Uterus (tissue), 4 donors: ENCODE data around the gene CGRRF1. TPM values are rescaled to one million over a fixed set of nuclear protein-coding genes. Genes with fewer than 3 reads are reported as not detected.

Experiments used
- DNase-seq, 2 donors: peaks; one replicate each; pipeline ENCODE4 v3.0.0-alpha.2; 2019 to 2020
- H3K27ac ChIP-seq, 2 donors: fragments of 200-600 bp; sonication (generic); 1 replicate in 1 of 2; 2 replicates in 1 of 2; pipeline ENCODE4 v1.5.1; 2016 to 2018
- H3K27me3 ChIP-seq, 2 donors: fragments of 200-600 bp; sonication (generic); one replicate each; pipeline ENCODE4 v1.5.1; 2018 to 2019; ENCODE audit warnings: control low read depth in 1 of 2
- H3K36me3 ChIP-seq, 2 donors: fragments of 200-600 bp; sonication (generic); one replicate each; pipeline ENCODE4 v1.5.1; 2019; ENCODE audit warnings: control low read depth in 1 of 2
- H3K4me1 ChIP-seq, 2 donors: fragments of 200-600 bp; sonication (generic); one replicate each; pipeline ENCODE4 v1.5.1; 2018 to 2019; ENCODE audit warnings: control low read depth in 1 of 2
- H3K4me3 ChIP-seq, 2 donors: fragments of 200-600 bp; sonication (generic); 1 replicate in 1 of 2; 2 replicates in 1 of 2; pipeline ENCODE4 v1.5.1; 2018 to 2019; ENCODE audit warnings: mild to moderate bottlenecking in 1 of 2
- H3K9me3 ChIP-seq, 2 donors: fragments of 200-600 bp; sonication (generic); one replicate each; pipeline ENCODE4 v1.5.1; 2019; ENCODE audit warnings: control low read depth in 1 of 2
- CTCF ChIP-seq, 4 experiments: fragments of 200-600 bp in 2 of 4; fragments of 450-650 bp in 2 of 4; sonication (generic) in 2 of 4; IDR thresholded peaks; one replicate each; pipeline ENCODE4 v1.5.1; 2016 to 2019; ENCODE audit warnings: antibody characterized with exemption in 4 of 4, mild to moderate bottlenecking in 2 of 4, moderate library complexity in 1 of 4
- POLR2A ChIP-seq, 2 donors: fragments of 450-650 bp; IDR thresholded peaks; one replicate each; pipeline ENCODE4 v1.6.1; 2016; ENCODE audit warnings: antibody characterized with exemption in 2 of 2, mild to moderate bottlenecking in 1 of 2, moderate library complexity in 1 of 2
- intact Hi-C: fragments of 100-400 bp; cut with DNase I; formaldehyde crosslinking; loops from one replicate; pipeline ENCODE4 v1.15.1; 2023; ENCODE audit warnings: low total_unique reads
- total RNA-seq, 4 donors: library from RNA; depleted of rRNA in 3 of 4; stranded (reverse); fragments of >200 nt in 3 of 4; gene quantifications; one replicate each; pipeline versions ENCODE4 v1.1.0 to v1.2.4, GENCODE V29; 2014 to 2023
- donor health status: DM: yes; HTN: yes; CAD: no.

The CGRRF1 gene
- total RNA-seq, 4 donors from 2014 or later: 32.1 to 50.2 (median 33.7) TPM

GRCh38 chr14:54470701-54471100, 39.0 kb upstream of the CGRRF1 start:
- TF ChIP-seq POLR2A (IDR thresholded peaks at IDR 0.05): no peak
- TF ChIP-seq CTCF (IDR thresholded peaks at IDR 0.05): no peak
- Histone ChIP-seq H3K27ac (peak overlapping the region in 1 of 2 donors; percentile 33), H3K4me1 (no peaks in the 10 kb centered on the region), H3K9me3 (no peaks in the 10 kb centered on the region), H3K4me3 (no peak overlapping the region), H3K27me3 (no peaks in the 10 kb centered on the region), H3K36me3 (no peaks in the 10 kb centered on the region)
- DNase-seq: no peak
- intact Hi-C loops: no loop called here

- H3K4me1 ChIP-seq: no peaks in the 10 kb centered on the region
- no peaks in the 10 kb centered on the region for H3K36me3 ChIP-seq
- intact Hi-C loops: no loop called here
- no peaks in the 10 kb centered on the region for H3K9me3 ChIP-seq
- H3K4me3 ChIP-seq: no peak overlapping the region
- H3K27me3 ChIP-seq: no peaks in the 10 kb centered on the region
- peak overlapping the region; percentile 44 to 55 for H3K27ac ChIP-seq
- no peak for TF ChIP-seq POLR2A (IDR thresholded peaks at IDR 0.05)
- no peak for TF ChIP-seq CTCF (IDR thresholded peaks at IDR 0.05)
- DNase-seq: no peak
Measured at GRCh38 chr14:54471641-54472040, 38.1 kb upstream of the CGRRF1 start.

GRCh38 chr14:54472315-54472714, 37.4 kb upstream of the CGRRF1 start:
- Histone ChIP-seq H3K4me3 (no peak overlapping the region), H3K4me1 (no peaks in the 10 kb centered on the region), H3K27me3 (no peaks in the 10 kb centered on the region), H3K9me3 (no peaks in the 10 kb centered on the region), H3K27ac (peak overlapping the region; percentile 44 to 55), H3K36me3 (no peaks in the 10 kb centered on the region)
- no peak for TF ChIP-seq CTCF (IDR thresholded peaks at IDR 0.05)
- TF ChIP-seq POLR2A (IDR thresholded peaks at IDR 0.05): no peak
- intact Hi-C loops: no loop called here
- no peak for DNase-seq

GRCh38 chr14:54474232-54474793, 35.4 kb upstream of the CGRRF1 start:
- TF ChIP-seq CTCF (IDR thresholded peaks at IDR 0.05) (no peak), POLR2A (IDR thresholded peaks at IDR 0.05) (no peak)
- intact Hi-C loops: no loop called here
- DNase-seq: no peak
- Histone ChIP-seq H3K9me3 (no peaks in the 10 kb centered on the region), H3K36me3 (no peaks in the 10 kb centered on the region), H3K27me3 (no peaks in the 10 kb centered on the region), H3K4me3 (no peak overlapping the region), H3K27ac (peak overlapping the region; percentile 44 to 55), H3K4me1 (no peaks in the 10 kb centered on the region)

- TF ChIP-seq CTCF (IDR thresholded peaks at IDR 0.05): no peak
- no peak for TF ChIP-seq POLR2A (IDR thresholded peaks at IDR 0.05)
- intact Hi-C loops: no loop called here
- H3K27me3 ChIP-seq: no peaks in the 10 kb centered on the region
- no peak for DNase-seq
- peak overlapping the region; percentile 44 to 55 for H3K27ac ChIP-seq
- H3K9me3 ChIP-seq: no peaks in the 10 kb centered on the region
- no peak overlapping the region for H3K4me3 ChIP-seq
- no peaks in the 10 kb centered on the region for H3K4me1 ChIP-seq
- H3K36me3 ChIP-seq: no peaks in the 10 kb centered on the region
Measured at GRCh38 chr14:54475187-54475899, 34.4 kb upstream of the CGRRF1 start.
